Anterior cingulate cortex (tissue), 58 donors: ENCODE data around the gene JPH3.
A peak's percentile ranks its signal among the peaks of the same experiment; 100 is the strongest.

Experiments
- DNase-seq, 58 donors: peaks; one replicate each; lab custom pipeline; 2025; lab: John Stamatoyannopoulos, UW

Gene JPH3

DNA sequence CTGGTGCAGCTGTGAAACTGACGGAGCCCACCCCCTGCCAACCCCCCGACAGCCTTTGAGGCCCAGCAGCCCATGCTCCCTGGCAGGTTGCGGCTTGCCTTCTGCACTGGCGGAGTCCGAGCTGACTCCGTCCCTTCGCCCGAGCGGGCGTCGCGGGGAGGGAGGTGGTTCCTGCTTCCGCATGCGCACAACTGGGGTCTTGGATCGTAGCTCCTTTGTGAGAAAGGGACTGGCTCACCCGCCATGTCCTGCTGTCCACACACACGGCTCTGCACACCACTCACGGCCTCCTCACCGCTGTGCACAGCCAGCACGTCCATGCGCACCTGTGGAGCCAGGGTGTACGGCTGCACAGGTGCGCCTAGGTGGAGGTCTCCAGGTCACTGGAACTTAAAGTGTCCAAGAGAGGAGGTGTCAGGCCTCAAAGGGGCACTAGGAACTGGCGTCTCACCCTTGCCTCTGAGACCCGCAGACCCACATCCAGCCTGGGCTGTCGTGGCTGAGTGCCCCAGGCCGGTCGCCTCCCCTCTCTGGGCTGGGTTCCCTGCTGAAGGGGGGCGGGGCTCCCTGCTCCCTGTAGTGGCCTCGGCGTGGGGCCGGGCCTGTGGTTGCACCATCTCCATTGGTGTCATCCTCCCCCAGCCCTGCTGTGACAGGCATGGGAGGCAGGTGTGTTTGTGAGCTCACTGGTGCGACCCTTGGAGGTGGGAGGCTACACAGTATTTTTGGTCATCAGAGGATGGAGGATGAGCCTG, 45.3 kb downstream of the JPH3 start:
- DNase-seq = no peak

- peak in 9 of 58 donors; percentile 5 to 42 (median 14) for DNase-seq
Measured at GRCh38 chr16:87648236-87648635, 45.9 kb downstream of the JPH3 start.

GRCh38 chr16:87648698-87649487, 46.6 kb downstream of the JPH3 start:
- no peak for DNase-seq

DNA sequence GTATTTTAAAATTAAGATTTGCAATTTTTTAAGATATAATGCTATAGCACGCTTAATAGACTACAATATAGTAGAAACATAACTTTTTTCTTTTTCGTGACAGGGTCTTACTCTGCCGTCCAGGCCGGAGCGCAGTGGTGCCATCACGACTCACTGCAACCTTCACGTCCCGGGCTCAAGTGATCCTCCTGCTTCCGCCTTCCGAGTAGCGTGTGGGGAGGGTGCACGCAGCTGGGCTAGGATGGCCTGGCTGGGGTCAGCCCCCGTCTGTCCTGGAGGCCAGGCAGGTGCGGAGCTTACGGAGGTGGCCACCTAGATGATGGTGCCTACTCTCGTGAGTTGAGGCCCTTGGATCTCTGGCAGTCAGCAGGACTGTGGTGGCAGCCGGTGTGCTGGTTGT, 50.1 kb downstream of the JPH3 start:
- no peak for DNase-seq

DNA sequence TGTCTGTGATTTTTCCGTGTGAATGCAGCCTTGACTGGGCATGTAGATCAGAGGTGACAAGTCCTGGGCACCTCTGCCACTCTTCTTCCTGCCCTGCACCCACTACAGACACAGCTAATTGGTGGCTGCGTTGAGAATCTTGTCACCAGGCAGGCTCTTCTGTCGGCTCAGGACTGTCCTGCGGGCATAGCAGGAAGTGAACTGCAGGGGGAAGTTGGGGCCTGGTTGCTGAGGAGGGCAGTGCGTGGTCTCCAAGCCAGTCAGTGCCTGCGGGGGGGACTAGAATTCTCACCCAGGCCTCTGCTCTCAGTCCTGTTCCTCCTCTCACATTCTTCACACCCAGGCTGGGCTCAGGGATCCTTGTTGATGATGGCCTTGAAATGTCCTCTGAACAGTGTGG, 50.5 kb downstream of the JPH3 start:
- DNase-seq = no peak

GRCh38 chr16:87653234-87653633, 50.9 kb downstream of the JPH3 start:
- no peak for DNase-seq

GRCh38 chr16:87654826-87655225, 52.5 kb downstream of the JPH3 start:
- DNase-seq = no peak

- no peak for DNase-seq
Measured at GRCh38 chr16:87656328-87656727, 54.0 kb downstream of the JPH3 start.

DNA sequence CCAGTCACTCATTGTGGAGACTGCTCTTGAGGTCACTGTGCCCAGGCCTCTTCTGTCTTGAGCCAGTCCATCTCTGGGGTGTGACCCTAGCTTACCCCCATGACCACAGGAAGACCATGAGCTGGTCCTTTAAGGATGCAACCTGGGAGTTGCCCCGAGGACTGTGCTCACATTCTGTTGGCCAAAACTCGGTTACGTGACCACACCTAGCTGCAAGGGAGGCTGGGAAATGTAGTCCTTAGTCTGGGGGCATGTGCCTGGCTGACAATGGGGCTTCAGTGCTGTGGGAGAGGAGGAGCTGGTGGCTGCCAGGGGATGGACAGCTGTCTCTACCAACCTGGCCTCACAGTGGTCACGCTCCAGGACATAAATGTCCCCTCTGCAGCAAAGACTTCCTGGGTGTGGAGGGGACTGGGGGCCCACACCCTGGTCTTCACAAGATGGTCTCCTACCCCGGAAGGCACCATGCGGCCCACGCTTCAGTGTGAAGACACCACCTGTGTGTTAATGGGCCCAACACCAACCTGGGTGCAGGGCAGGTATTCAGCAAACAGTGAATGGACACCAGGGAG, 55.4 kb downstream of the JPH3 start:
- no peak for DNase-seq

DNA sequence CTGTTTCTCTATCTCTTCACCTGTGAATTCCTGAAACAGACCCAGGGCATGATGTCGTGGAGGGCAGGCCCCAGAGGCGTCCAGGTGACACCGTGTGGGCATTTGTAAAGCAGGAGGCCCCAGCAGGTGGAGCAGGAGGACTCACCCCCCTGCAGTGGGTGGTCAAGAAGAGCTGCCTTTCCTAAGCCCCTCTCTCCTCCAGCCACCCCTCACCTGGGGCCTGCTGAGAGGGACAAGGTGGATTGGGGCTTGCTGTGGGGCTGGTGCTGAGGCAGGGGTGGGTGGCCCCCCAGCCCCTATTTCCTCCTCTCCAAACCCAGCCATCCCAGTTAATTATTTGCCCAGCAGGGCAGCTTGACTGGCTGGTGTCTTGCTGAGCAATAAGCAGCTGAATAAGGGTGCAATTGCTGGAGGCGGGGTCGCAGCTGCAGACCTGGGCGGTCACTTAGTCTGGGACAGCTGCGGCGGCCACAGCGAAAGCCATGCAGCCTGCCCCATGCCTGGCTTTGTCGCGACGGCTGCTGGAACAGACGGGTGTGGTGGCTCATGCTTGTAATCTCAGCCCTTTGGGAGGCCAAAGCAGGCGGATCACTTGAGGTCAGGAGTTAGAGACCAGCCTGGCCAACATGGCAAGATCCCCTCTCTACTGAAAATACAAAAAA, 56.4 kb downstream of the JPH3 start:
- no peak for DNase-seq

GRCh38 chr16:87661561-87661960, 59.3 kb downstream of the JPH3 start:
- DNase-seq = no peak

DNA sequence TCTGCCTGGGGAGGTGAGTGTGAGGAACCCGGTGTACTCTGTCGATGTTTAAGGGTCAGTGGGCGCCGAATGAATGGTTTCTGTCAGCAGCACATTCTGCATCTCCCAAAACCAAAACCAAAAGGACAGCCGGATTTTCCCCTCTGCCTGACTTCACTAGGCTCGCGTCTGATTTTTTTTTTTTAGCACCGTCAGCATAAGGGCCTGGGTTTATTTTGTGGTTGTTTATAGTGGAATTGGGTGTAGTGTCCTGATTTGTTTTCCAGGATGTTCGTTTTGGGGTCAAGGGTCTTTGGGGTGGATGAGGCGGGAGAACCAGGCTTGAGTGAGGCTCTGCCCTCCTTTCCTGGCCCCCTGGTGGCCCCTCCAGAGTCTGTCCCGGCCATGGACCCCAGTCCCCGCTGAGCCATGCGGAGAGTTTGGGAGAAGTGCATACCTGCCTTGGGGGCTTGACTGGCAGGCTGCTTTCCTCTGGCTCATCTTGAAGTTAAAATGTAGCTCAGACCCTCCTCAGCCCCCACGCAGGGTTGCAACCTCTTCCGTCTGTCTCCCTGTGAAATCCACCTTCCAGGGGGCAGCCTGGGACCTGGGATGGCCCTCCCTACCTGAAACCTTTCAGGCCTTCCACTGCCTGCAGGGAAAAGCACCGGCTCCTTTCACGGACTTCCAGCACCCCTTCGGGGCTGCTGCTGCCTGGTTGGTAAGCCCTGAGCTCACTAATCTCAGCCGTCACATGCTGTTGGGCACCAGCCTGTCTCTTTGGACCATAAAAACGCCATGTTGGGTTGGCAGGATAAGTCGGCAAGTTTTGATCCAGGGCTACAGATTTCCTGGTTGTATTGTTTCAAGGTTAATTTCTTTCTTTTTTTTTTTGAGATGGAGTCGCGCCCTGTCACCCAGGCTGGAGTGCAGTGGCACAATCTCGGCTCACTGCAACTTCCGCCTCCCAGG, 60.2 kb downstream of the JPH3 start:
- no peak for DNase-seq

- no peak for DNase-seq
Measured at GRCh38 chr16:87664792-87665191, 62.5 kb downstream of the JPH3 start.

DNA sequence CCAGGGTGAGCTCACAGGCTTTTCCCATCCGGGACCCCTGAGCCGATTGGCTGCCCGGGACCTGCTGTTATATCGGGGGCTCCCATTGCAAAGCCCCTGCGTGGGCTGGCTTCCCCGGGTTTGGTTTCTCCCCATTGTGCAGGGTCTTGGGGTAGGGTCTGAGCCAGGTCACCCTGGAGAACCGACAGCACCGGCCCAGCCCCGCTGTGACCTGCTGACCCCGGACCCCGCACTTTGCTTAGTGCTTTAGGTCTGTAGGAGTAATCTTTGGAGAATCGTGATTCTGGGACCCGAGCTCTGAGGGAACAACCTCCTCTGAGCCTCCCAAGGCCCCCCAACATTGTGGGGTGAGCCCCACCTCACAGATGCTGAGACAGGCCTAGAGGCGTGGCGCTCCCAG, 62.9 kb downstream of the JPH3 start:
- DNase-seq = no peak

- DNase-seq = no peak
Measured at GRCh38 chr16:87666919-87667318, 64.6 kb downstream of the JPH3 start.

DNA sequence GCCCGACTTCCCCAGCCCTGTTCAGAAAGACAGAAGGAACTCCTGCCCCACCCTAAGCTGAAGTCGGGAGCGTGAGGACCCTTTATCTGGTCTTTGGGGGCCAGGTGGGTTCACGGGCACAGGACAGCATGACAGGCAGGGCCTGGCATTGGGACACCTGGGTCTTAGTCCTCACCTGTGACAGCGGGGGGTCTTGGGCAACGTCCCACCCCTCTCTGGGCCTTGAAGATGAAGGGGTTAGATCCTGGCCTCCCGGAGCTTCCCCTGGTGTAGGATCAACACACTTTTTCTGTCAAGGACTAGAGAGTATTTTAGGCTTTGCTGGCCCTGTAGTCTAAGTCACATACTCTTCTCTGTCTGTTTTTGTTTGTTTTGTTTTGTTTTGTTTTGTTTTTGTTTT, 65.1 kb downstream of the JPH3 start:
- DNase-seq = no peak

- DNase-seq = no peak
Measured at GRCh38 chr16:87667946-87668345, 65.6 kb downstream of the JPH3 start.

GRCh38 chr16:87669672-87670071, 67.4 kb downstream of the JPH3 start:
- no peak for DNase-seq

- DNase-seq = no peak
Measured at GRCh38 chr16:87671221-87671620, 68.9 kb downstream of the JPH3 start.

DNA sequence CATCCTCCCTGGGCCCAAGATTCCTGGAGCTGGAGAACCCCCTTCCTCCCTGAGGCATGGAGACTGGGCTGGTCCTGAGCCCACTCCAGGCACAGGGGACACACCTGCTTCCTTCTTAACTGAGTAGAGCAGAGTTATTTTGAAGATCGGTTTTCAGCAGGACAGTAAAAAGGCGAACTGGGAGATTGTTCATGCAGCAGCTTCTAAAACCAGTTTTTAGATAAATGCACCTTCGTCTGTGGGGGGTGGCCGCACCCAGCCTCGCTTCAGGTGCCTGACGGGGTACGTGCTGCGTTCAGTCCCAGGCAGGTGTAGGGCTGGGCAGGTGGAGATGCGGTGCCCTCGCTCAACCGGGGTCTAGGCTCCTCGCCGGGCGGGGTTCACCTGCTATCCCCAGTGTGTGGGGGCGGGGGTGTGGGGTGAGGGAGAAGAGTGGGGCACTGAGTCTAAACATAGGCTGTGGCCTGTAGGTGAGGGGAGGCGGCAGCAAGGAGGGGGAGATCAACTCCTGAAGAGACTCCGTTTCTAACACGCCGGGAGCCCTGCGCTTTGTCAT, 69.5 kb downstream of the JPH3 start:
- no peak for DNase-seq
